GM21381 (cell line): ENCODE measurements around the gene SYCN.

Experiments used
- ATAC-seq: cut with Tn5 transposase; IDR thresholded peaks from one replicate; pipeline ENCODE4 v1.9.1; 2021; ENCODE audit warnings: mild to moderate bottlenecking, moderate library complexity; ENCODE audit not compliant: unreplicated experiment

SYCN gene

DNA sequence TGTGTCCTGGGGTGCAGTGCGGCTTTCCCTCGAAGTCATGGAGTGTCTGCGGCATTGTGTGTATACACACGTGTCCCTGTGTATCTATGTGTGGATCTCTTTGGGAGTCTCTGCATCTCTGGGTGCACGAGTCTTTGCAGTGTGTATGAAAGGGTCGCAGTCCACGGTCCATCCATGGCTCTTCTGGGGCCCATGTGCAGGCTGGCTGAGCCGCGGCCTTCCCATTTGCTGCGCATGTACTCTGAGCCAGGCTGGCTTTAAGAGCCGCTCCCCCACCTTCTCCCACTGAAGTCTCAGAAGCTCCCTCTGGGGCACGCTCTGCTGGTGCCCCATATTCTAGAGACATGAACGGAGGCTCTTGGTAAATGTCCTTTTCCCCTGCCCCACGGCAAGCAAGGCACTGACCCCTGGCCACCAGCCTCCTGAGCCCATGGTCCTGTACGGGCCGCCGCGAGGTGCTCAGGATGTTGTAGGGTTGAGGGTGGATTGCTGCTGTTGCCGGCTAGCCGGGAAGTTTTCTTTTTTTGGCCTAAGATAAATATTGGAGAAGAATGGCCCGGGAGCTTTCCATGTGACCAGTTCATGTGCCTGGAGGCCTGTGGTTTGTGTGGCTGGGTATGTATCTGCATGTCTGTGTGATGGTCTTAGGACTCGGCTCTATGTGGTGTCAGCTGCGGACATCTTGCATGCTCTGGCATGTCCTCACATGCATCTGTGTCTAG lies 46.6 kb downstream of the SYCN start:
- no peak for ATAC-seq

DNA sequence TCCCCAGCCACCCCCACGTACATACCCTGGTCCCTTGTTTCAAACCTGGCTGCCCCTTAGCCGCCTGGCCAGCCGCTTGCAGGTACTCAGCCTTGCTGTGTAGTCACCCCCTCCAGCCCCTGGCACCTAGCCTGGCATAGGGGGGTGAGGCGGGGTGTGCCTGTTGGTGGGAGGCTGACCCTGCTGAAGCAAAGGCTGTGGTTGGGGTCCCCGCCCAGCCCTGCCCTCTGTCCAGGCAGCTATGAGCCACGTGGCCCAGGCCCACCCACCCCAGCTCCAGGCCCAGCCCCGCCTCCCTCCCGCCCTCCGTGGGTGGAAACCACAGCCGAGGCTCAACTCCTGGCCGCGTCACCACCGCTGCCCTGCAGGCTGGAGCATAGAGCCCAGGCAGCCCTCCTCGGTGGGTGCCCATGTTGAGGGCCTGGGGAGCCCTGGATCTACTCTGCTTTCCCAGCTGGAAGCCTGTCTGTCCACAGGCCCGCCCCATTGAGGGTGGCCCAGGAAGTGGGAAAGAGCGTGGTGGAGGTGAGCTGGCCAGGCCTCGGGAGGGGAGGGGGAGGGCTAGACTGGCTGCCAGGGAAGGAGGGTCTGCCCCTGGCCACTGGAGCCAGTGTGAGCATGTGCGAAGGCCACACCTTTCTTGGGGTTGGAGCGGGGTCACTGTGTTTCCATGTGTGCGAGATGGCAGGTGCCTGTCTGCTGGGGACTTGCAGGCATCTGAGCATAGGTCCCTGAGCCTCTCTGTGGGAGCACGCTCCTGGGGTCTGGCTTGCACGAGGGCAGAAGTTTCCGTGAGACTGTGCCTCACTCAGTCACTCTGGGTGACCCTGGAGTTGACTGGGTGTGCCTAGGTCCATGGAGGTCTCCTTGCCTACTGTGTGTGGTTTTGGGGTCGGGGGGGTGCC lies 47.5 kb downstream of the SYCN start:
- no peak for ATAC-seq

DNA sequence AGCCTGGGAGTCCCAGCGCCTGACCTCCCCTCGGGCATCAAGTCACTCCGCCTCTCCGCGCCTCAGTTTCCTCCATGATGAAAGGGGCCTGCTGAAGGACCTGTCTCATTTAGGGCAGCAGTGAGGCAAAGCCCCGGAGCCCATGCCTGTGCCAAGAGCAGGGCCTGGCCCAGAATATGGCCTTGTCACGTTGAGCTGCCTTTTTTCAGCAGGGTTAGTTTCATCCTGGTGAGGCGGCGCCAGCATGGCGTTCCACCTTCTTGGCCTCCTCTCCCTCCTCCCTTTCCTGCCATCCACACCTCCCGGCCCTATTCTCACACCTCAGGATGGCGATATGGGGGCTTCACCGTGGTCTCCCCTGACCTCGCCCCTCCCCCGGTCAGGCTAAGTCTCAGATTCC lies 48.3 kb downstream of the SYCN start:
- ATAC-seq = no peak

DNA sequence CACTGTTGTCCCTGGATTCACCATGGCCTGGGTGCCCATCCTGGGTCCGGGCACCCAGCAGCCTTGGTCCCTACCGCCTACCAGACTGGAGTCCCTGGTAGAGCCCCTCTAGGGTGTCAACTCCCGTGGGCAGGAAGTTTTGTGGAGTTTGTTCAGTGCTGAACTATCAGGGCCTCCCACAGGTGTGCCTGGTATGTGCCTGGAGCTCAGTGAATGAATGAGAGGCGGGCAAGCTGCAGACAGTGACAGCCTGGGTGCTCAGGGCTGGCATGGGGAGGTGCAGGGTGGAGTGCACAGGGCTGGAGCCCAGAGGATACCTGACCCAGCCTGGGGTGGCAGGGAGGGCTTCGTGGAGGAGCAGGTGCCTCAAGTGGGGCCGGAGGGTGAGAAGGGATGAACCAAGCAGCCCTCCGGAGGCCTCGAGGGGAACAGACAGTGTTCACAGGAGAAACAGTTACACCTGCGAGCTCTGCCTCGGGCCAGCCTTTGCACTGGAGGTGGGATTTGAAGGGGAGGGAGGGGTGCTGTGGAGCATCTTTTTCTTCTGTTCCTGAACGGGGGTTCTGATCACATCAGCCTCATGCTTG lies 48.9 kb downstream of the SYCN start:
- ATAC-seq = no peak

DNA sequence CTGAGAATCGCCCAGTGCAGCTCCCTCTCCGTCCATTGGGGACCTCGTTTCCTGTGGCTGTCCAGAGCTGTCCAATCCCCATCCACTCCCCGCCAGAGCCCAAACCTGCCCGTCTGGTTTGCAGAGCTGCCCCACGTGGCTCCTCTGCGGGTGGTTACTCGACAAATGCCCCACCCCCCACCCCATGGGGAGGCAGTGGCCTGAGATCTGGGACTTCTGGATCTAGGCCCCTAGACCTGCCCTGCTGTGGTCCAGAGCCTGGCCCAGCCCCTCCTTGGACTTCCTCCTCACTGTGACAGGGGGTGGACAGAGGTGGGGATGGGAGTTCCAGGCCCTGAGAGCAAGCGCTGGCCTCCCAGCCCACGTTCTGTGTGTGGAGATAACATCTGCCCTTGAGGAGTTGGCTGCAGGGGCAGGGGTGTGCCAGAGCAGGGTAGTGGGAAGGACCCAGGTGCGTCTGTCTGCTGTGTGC lies 49.4 kb downstream of the SYCN start:
- ATAC-seq = no peak

DNA sequence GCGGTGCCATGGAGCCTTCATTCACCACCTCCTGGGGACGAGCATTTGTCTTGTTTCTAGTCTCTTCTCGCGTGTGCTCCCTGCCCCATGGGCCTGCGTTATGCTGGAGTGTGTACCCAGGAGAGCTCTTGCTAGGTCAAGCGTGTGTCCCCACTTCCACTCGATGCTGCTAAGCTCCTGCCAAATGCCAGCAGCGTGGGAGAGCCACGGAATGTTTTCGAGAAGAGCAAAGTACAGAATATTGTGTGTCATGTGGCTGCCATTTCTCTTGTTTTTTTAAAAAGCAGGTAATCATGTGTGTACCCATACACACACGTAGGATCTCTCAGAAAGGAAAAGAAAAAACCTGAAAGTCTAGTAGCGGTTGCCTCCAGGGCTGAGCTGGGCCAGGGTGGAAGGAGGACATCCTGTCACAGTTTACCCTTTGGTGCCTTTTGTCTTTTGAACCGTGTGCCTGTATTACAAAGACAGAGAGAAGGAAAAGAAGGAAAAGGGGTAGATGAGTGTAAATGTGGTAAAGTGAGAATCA lies 49.9 kb downstream of the SYCN start:
- ATAC-seq = no peak
